Measurements from ENCODE around the gene GJA9. TPM values are rescaled to one million over a fixed set of nuclear protein-coding genes. Genes with fewer than 3 reads are reported as not detected.

GJA9 gene
- total RNA-seq, 1 donor from 2014 or later: not detected

DNA sequence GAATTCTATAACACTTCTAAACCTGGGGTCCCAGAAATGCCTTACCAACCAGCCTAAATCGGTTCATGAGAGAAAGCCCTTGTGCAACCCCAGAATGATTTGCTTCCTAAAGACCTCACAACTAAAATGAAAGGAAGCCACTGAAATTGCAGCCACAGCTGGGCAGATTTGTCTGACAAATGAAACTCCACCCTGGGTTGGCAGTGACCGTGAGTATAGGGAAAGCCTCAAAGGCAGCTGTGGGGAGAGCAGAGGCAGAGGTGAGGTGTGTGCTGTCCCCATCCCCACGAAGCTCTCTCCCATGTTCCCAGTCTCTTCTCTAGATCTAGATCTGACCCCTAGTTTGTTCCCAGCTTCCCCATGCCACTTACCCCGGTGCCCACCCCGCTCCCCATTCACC is 37.2 kb upstream of the GJA9 start:
- no peak overlapping the region for H2AFZ ChIP-seq (replicated peaks)
- H3K79me2 ChIP-seq (ENCODE audit: low read depth): no peaks in the 10 kb centered on the region
- H3K27ac ChIP-seq: no peak overlapping the region
- no peaks in the 10 kb centered on the region for H3K36me3 ChIP-seq
- no peak overlapping the region for H3K4me2 ChIP-seq
- H3F3A ChIP-seq (ENCODE audit: low read depth): no peaks in the 10 kb centered on the region
- TF ChIP-seq EZH2phosphoT487 (IDR thresholded peaks at IDR 0.05) (no peak), EZH2 (IDR thresholded peaks at IDR 0.05) (no peak)
- TF ChIP-seq, protein P1, sequence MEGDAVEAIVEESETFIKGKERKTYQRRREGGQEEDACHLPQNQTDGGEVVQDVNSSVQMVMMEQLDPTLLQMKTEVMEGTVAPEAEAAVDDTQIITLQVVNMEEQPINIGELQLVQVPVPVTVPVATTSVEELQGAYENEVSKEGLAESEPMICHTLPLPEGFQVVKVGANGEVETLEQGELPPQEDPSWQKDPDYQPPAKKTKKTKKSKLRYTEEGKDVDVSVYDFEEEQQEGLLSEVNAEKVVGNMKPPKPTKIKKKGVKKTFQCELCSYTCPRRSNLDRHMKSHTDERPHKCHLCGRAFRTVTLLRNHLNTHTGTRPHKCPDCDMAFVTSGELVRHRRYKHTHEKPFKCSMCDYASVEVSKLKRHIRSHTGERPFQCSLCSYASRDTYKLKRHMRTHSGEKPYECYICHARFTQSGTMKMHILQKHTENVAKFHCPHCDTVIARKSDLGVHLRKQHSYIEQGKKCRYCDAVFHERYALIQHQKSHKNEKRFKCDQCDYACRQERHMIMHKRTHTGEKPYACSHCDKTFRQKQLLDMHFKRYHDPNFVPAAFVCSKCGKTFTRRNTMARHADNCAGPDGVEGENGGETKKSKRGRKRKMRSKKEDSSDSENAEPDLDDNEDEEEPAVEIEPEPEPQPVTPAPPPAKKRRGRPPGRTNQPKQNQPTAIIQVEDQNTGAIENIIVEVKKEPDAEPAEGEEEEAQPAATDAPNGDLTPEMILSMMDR (IDR thresholded peaks at IDR 0.05): no peak
- Mint-ChIP-seq H3K4me3 (no peak overlapping the region), H3K27ac (no peak overlapping the region), H3K27me3 (ENCODE audit: insufficient read depth, low read depth) (peaks cover 2% of the 10 kb centered on the region), H3K36me3 (no peaks in the 10 kb centered on the region), H3K4me1 (peaks cover 4% of the 10 kb centered on the region), H3K9me3 (no peaks in the 10 kb centered on the region)
- H3K9ac ChIP-seq: no peak overlapping the region
- no peaks in the 10 kb centered on the region for H3K9me3 ChIP-seq (ENCODE audit: low read depth)
- no peaks in the 10 kb centered on the region for H3K27me3 ChIP-seq
- no peak for DNase-seq (ENCODE audit: low spot score)
- no peak overlapping the region for H3K4me3 ChIP-seq
- no peaks in the 10 kb centered on the region for H4K20me1 ChIP-seq (ENCODE audit: low read depth)
- H3K4me1 ChIP-seq: no peaks in the 10 kb centered on the region

DNA sequence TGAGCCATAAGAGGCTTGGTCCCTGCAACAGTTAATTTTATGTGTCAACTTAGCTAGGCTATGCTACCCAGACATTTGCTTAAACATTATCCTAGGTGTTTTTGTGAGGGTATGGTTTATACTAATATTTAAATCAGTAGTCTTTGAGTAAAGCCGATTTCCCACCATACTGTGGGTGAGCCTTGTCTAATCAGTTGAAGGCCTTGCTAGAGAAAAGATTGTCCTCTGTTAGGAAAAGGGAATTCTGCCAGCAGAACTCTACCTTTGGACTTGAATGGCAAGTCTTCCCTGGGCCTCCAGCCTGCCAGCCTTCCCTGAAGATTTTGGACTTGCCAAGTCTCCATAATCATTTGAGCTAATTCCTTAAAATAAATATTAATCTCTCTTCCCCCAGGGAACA is 36.4 kb upstream of the GJA9 start:
- no peak overlapping the region for H3K27ac ChIP-seq
- no peak overlapping the region for H3K4me3 ChIP-seq
- no peak overlapping the region for H3K4me2 ChIP-seq
- no peak overlapping the region for H2AFZ ChIP-seq (replicated peaks)
- no peak overlapping the region for H3K9ac ChIP-seq
- no peak for DNase-seq (ENCODE audit: low spot score)
- H3K4me1 Mint-ChIP-seq: peaks cover 4% of the 10 kb centered on the region
- no peaks in the 10 kb centered on the region for H4K20me1 ChIP-seq (ENCODE audit: low read depth)
- H3F3A ChIP-seq (ENCODE audit: low read depth): no peaks in the 10 kb centered on the region
- H3K79me2 ChIP-seq (ENCODE audit: low read depth): no peaks in the 10 kb centered on the region
- H3K36me3 Mint-ChIP-seq: no peaks in the 10 kb centered on the region
- TF ChIP-seq, protein P1 (IDR thresholded peaks at IDR 0.05): no peak
- TF ChIP-seq EZH2 (IDR thresholded peaks at IDR 0.05) (no peak), EZH2phosphoT487 (IDR thresholded peaks at IDR 0.05) (no peak)
- H3K9me3 ChIP-seq (ENCODE audit: low read depth): no peaks in the 10 kb centered on the region
- H3K27me3 ChIP-seq: no peaks in the 10 kb centered on the region
- no peaks in the 10 kb centered on the region for H3K4me1 ChIP-seq
- H3K4me3 Mint-ChIP-seq: no peak overlapping the region
- no peak overlapping the region for H3K27ac Mint-ChIP-seq
- no peaks in the 10 kb centered on the region for H3K9me3 Mint-ChIP-seq
- peaks cover 2% of the 10 kb centered on the region for H3K27me3 Mint-ChIP-seq (ENCODE audit: insufficient read depth, low read depth)
- no peaks in the 10 kb centered on the region for H3K36me3 ChIP-seq

DNA sequence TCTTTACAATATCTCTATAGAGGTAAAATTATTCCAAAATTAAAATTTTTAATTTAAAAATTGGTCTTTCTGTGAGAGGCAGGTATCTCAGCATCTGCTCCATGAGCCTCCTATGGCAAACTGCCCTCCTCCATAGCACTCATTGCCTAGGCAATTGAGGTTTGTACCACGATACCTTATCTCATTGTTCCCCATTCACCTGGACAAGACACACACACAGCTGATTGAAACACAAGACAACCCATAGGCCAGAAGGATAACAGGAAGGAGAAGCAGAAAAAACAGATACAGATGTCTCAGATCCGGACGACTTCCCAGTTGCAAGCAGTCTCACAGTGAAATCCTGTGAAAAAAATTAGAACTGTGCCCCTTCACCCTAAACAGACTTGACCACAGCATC is 36.0 kb upstream of the GJA9 start:
- Mint-ChIP-seq H3K27me3 (ENCODE audit: insufficient read depth, low read depth) (peaks cover 2% of the 10 kb centered on the region), H3K4me1 (peaks cover 4% of the 10 kb centered on the region), H3K36me3 (no peaks in the 10 kb centered on the region), H3K27ac (no peak overlapping the region), H3K9me3 (no peaks in the 10 kb centered on the region), H3K4me3 (no peak overlapping the region)
- no peak overlapping the region for H3K27ac ChIP-seq
- no peak overlapping the region for H3K4me3 ChIP-seq
- H3K9ac ChIP-seq: no peak overlapping the region
- no peaks in the 10 kb centered on the region for H3F3A ChIP-seq (ENCODE audit: low read depth)
- no peaks in the 10 kb centered on the region for H3K36me3 ChIP-seq
- TF ChIP-seq, protein P1 (IDR thresholded peaks at IDR 0.05): no peak
- TF ChIP-seq EZH2phosphoT487 (IDR thresholded peaks at IDR 0.05): no peak
- no peak for TF ChIP-seq EZH2 (IDR thresholded peaks at IDR 0.05)
- DNase-seq (ENCODE audit: low spot score): no peak
- H3K9me3 ChIP-seq (ENCODE audit: low read depth): no peaks in the 10 kb centered on the region
- no peaks in the 10 kb centered on the region for H4K20me1 ChIP-seq (ENCODE audit: low read depth)
- H3K4me1 ChIP-seq: no peaks in the 10 kb centered on the region
- H3K79me2 ChIP-seq (ENCODE audit: low read depth): no peaks in the 10 kb centered on the region
- H3K27me3 ChIP-seq: no peaks in the 10 kb centered on the region
- H3K4me2 ChIP-seq: no peak overlapping the region
- no peak overlapping the region for H2AFZ ChIP-seq (replicated peaks)
